ENCODE results near the gene LARP6.
"Not testable (repeated sequence)": the region's sequence is repeated elsewhere in the genome, so short reads cannot be mapped to it uniquely, and the experiment has no call there.

Gene LARP6

DNA sequence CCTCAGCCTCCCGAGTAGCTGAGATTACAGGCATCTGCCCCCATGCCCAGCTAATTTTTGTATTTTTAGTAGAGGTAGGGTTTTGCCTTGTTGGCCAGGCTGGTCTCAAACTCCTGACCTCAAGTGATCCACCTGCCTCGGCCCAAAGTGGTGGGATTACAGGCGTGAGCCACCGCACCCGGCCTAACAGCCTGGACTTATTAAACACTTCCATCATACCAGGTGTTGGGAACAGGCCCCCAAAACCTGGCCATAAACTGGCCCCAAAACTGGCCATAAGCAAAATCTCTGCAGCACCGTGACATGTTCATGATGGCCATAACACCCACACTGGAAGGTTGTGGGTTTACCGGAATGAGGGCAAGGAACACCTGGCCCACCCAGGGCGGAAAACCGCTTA is 49.6 kb downstream of the LARP6 start:
- H3K4me1 ChIP-seq (ENCODE audit: control insufficient read depth, insufficient read depth, low read length) = peaks cover 39% of the 10 kb centered on the region
- H3K9ac ChIP-seq (ENCODE audit: low read length); H3K9me3 ChIP-seq (ENCODE audit: control insufficient read depth, low read length); H3K4me3 ChIP-seq (ENCODE audit: low read length); DNase-seq (ENCODE audit: low read depth); H3K27me3 ChIP-seq (replicated peaks; ENCODE audit: control insufficient read depth, insufficient read depth, low read length); H3K36me3 ChIP-seq (ENCODE audit: control insufficient read depth, insufficient read depth, low read length, severe bottlenecking): not testable (repeated sequence)

DNA sequence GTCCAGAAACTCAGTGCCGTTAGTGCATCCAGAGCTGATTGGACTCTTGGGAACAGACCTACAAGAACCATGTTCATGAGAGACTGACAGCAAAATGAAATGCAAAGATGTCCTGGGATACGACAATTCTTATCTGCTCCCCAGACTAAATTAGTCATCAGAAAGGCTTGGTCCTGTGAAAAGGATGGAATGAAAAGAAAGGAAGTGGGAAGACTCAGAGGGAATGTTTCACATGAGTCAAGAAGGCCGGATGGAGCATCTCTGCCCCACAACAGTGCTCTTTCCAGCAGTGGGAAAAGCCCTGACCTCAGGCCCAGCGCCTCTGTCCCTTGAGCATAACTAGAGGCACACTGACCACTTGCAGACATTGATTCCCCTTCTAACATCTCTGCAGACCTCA is 51.3 kb downstream of the LARP6 start:
- H3K27me3 ChIP-seq (replicated peaks; ENCODE audit: control insufficient read depth, insufficient read depth, low read length) = no peaks in the 10 kb centered on the region
- H3K4me1 ChIP-seq (ENCODE audit: control insufficient read depth, insufficient read depth, low read length) = peaks cover 43% of the 10 kb centered on the region
- H3K9me3 ChIP-seq (ENCODE audit: control insufficient read depth, low read length) = no peaks in the 10 kb centered on the region
- no peak for DNase-seq (ENCODE audit: low read depth)
- peak overlapping the region; percentile 29 for H3K9ac ChIP-seq (ENCODE audit: low read length)
- H3K4me3 ChIP-seq (ENCODE audit: low read length) = no peak overlapping the region
- H3K36me3 ChIP-seq (ENCODE audit: control insufficient read depth, insufficient read depth, low read length, severe bottlenecking) = no peaks in the 10 kb centered on the region

DNA sequence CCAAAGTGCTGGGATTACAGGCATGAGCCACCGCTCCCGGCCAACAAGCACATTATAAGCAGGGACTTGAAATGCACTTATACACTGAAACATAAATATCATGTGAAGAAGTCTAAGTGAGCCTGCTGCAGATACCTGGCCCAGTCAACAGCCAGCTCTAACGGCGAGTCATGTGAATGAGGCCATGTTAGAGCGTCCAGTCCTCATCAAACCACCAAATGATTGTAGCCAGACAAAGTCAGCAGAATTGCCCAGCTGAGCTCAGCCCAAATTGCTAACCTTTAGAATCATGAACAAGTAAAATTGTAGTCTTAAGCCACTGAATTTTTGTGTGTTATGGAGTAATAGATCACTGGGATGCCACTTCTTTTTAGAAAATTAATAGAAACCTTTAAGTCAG is 52.8 kb downstream of the LARP6 start:
- no peaks in the 10 kb centered on the region for H3K9me3 ChIP-seq (ENCODE audit: control insufficient read depth, low read length)
- H3K27me3 ChIP-seq (replicated peaks; ENCODE audit: control insufficient read depth, insufficient read depth, low read length) = no peaks in the 10 kb centered on the region
- H3K4me3 ChIP-seq (ENCODE audit: low read length) = no peak overlapping the region
- H3K9ac ChIP-seq (ENCODE audit: low read length) = no peak overlapping the region
- DNase-seq (ENCODE audit: low read depth) = no peak
- H3K4me1 ChIP-seq (ENCODE audit: control insufficient read depth, insufficient read depth, low read length) = peaks cover 42% of the 10 kb centered on the region
- H3K36me3 ChIP-seq (ENCODE audit: control insufficient read depth, insufficient read depth, low read length, severe bottlenecking) = no peaks in the 10 kb centered on the region

DNA sequence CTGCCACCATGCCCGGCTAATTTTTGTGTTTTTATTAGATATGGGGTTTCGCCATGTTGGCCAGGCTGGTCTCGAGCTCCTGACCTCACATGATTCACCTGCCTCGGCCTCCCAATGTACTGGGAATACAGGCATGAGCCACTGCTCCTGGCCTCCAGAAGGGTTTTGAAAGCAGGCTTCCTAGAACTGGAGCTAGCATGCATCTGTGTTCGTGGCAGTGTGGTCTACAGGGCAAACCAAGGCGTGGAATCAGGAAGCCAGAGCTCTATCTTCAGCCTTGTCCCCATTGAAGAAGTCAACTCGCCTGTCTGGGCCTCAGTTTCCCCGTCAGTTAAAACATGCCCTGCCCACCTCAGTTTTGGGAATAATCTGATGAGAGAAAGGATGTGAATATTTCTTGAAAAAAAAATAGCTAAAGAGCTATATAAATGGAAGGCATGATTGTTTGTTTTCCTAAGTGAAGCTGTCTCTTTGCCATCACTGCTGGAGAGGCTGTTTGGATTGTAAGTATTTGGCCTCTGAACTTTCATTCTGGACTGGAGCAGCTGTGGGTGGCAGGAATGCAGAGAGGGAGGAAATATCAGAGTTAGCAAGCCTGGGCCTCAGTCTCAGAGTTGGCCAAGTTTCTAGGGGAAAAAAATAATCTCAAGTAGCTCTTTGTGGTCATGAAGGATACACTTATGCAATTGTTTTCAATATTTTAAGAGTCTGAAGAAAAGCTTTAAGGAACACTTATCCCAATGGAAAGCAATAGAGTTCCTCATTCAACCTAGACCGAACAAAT is 54.1 kb downstream of the LARP6 start:
- Histone ChIP-seq H3K27me3 (replicated peaks; ENCODE audit: control insufficient read depth, insufficient read depth, low read length) (no peaks in the 10 kb centered on the region), H3K4me3 (ENCODE audit: low read length) (peak overlapping the region; percentile 20), H3K36me3 (ENCODE audit: control insufficient read depth, insufficient read depth, low read length, severe bottlenecking) (no peaks in the 10 kb centered on the region), H3K9me3 (ENCODE audit: control insufficient read depth, low read length) (no peaks in the 10 kb centered on the region), H3K4me1 (ENCODE audit: control insufficient read depth, insufficient read depth, low read length) (peaks cover 50% of the 10 kb centered on the region), H3K9ac (ENCODE audit: low read length) (peak overlapping the region; percentile 68)
- peak; percentile 97 for DNase-seq (ENCODE audit: low read depth)

DNA sequence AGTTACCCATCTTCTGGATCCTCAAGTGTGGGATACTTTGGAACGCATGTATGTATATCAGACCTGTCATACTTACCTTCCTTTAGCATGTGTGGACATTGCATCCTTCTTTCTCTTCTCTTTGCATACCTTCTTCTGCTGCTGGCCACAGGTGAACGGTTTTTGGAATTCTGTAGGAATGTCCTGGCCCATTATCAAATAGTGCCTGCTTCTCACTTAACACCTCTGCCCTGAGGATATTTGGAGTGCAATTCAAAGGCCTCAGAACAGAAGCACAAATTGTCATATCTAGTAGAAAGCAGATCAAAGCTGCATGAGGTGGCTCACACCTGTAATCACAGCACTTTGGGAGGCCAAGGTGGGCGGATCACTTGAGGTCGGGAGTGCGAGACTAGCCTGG is 56.5 kb downstream of the LARP6 start:
- DNase-seq (ENCODE audit: low read depth) = no peak
- H3K9me3 ChIP-seq (ENCODE audit: control insufficient read depth, low read length) = no peaks in the 10 kb centered on the region
- no peaks in the 10 kb centered on the region for H3K36me3 ChIP-seq (ENCODE audit: control insufficient read depth, insufficient read depth, low read length, severe bottlenecking)
- H3K9ac ChIP-seq (ENCODE audit: low read length) = no peak overlapping the region
- H3K4me3 ChIP-seq (ENCODE audit: low read length) = no peak overlapping the region
- H3K27me3 ChIP-seq (replicated peaks; ENCODE audit: control insufficient read depth, insufficient read depth, low read length) = no peaks in the 10 kb centered on the region
- H3K4me1 ChIP-seq (ENCODE audit: control insufficient read depth, insufficient read depth, low read length) = peaks cover 64% of the 10 kb centered on the region

DNA sequence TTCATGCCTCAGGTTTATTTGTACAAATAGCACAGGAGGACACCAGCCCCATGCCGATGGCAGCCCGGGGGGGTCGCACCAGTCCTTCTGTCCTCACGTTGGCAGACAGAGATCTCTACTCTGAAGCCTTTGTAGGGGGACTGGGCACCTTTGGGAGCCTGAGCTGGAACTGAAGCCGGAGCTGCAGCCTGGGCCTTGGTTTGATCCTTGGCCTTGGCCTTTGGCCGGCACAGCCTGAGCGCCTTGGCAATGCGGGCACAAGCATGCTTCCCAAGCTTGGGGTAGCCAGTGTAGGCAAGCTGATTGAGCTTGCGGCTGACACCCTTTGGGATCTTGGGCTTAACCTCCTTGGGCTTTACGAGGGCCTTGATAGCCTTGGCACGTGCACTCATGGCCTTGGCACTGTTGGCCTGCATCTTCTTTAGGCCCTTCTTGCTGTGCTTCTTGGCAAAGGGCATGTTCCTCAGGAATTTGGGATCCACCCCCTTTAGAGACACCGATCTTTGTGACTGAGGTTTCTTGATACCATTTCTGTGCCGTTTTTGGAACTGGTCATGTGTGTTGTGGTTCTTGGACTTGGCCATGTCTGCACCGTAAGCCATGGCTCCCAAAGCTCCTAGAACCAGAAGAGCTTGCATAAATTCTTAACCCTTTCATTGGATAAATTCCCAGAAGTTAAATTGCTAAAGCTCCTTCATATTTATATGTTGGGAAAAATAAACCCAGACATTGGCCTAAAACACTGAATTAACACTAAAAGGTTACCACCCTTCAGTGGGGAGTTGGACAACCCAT is 57.2 kb downstream of the LARP6 start:
- Histone ChIP-seq H3K9me3 (ENCODE audit: control insufficient read depth, low read length) (no peaks in the 10 kb centered on the region), H3K27me3 (replicated peaks; ENCODE audit: control insufficient read depth, insufficient read depth, low read length) (no peaks in the 10 kb centered on the region), H3K9ac (ENCODE audit: low read length) (no peak overlapping the region), H3K36me3 (ENCODE audit: control insufficient read depth, insufficient read depth, low read length, severe bottlenecking) (no peaks in the 10 kb centered on the region), H3K4me3 (ENCODE audit: low read length) (no peak overlapping the region), H3K4me1 (ENCODE audit: control insufficient read depth, insufficient read depth, low read length) (peaks cover 66% of the 10 kb centered on the region)
- no peak for DNase-seq (ENCODE audit: low read depth)

DNA sequence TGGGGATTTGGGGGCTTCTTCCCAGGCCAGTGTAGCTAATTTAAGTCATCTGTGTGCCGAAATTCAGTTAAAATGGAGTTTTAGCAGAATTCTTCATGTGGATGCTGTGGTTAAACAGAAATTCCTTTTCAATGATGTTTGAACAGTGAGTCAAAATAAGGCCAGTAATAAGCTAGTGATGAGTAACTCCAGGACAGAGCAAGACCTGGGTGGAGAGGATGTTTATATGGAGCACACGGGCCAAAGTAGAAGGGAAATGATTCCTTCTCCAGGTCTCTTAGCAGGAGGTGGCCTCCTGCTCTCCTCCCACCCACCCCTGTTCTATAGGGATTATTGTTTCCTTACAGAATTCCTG is 58.7 kb downstream of the LARP6 start:
- peak; percentile 93 for DNase-seq (ENCODE audit: low read depth)

DNA sequence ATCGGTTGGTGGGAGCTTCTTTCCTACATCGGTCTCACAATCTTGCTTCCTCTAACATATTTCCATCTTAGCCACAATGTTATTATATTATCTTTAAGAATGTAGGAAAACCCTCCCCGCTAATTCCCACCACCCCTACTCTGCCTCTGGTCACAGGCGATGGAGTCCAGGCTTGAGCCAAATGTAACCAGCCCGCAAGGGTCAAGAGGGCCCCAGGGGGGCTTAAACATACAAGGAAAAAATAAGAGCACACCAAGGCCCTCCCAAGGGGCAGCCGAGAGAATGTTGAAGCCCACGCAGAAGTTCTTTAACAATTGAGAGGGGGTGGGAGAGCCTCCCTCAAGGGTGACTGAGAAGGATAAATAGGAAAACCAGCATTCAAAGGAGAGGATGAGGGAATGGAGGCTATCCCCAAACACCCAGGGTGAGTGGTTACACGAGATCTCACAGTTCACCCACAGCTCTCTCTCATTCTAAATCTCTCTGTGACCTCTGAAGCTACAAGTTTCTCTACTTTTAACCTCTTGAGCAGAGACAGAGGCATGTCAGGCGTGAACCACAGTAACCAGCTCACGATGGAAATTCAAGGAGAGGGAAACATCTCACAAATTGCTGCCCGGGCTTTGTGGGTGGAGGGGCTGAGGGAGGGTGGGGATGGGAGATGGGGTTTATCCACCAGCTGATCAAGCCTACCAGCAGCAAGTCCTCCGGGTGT is 59.2 kb downstream of the LARP6 start:
- H3K27me3 ChIP-seq (replicated peaks; ENCODE audit: control insufficient read depth, insufficient read depth, low read length) = no peaks in the 10 kb centered on the region
- no peaks in the 10 kb centered on the region for H3K9me3 ChIP-seq (ENCODE audit: control insufficient read depth, low read length)
- H3K36me3 ChIP-seq (ENCODE audit: control insufficient read depth, insufficient read depth, low read length, severe bottlenecking) = no peaks in the 10 kb centered on the region
- peaks cover 55% of the 10 kb centered on the region for H3K4me1 ChIP-seq (ENCODE audit: control insufficient read depth, insufficient read depth, low read length)
- peak overlapping the region; percentile 61 for H3K4me3 ChIP-seq (ENCODE audit: low read length)
- peak; percentile 63 for DNase-seq (ENCODE audit: low read depth)
- H3K9ac ChIP-seq (ENCODE audit: low read length) = peak overlapping the region; percentile 83

More for the DNA sequence above, 58.7 kb downstream of the LARP6 start:
- Histone ChIP-seq H3K4me3 (ENCODE audit: low read length) (peak overlapping the region; percentile 61), H3K4me1 (ENCODE audit: control insufficient read depth, insufficient read depth, low read length) (peaks cover 58% of the 10 kb centered on the region), H3K9ac (ENCODE audit: low read length) (peak overlapping the region; percentile 83), H3K36me3 (ENCODE audit: control insufficient read depth, insufficient read depth, low read length, severe bottlenecking) (no peaks in the 10 kb centered on the region), H3K9me3 (ENCODE audit: control insufficient read depth, low read length) (no peaks in the 10 kb centered on the region), H3K27me3 (replicated peaks; ENCODE audit: control insufficient read depth, insufficient read depth, low read length) (no peaks in the 10 kb centered on the region)

DNA sequence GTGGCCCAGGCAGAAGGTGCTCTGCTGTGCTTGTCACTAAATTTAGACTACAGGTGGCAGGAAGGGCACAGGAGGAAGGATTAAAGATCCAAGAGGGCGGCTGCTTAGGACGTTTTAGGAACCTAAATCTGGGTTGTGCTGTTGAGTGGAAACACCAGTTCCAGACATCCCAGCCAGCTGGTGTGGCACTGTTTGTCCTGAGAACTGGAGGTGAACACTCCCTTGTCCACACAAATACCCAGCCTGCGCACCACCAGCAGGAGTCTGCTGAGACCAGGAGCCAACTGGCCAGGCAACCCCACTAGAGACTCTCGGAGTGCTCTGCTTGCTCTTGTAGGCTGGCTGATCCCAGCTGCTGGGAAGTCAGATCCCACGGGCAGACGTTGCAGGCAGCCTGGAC is 60.3 kb downstream of the LARP6 start:
- Histone ChIP-seq H3K27me3 (replicated peaks; ENCODE audit: control insufficient read depth, insufficient read depth, low read length) (no peaks in the 10 kb centered on the region), H3K4me1 (ENCODE audit: control insufficient read depth, insufficient read depth, low read length) (peaks cover 45% of the 10 kb centered on the region), H3K36me3 (ENCODE audit: control insufficient read depth, insufficient read depth, low read length, severe bottlenecking) (no peaks in the 10 kb centered on the region), H3K9me3 (ENCODE audit: control insufficient read depth, low read length) (no peaks in the 10 kb centered on the region), H3K9ac (ENCODE audit: low read length) (peak overlapping the region; percentile 83), H3K4me3 (ENCODE audit: low read length) (no peak overlapping the region)
- DNase-seq (ENCODE audit: low read depth) = no peak

DNA sequence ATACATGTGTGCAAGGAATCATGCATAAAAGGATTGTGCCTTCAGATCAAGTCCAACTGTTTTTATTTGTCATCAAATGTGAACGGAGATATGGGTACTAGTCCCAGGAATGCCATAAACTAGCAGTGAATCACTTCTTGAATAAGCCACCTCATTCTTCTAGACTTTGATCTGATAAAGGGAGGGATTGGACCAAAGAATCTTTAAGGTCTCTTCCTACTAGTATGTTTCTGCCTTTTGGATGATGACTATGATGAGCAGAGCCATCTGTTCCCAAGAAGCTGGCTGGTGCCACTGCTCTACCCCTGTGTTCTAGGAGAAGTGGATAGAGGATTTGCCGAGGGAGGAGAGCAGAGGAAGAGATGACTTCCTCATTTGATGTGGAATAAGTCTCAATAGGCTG is 61.8 kb downstream of the LARP6 start:
- Histone ChIP-seq H3K36me3 (ENCODE audit: control insufficient read depth, insufficient read depth, low read length, severe bottlenecking) (no peaks in the 10 kb centered on the region), H3K27me3 (replicated peaks; ENCODE audit: control insufficient read depth, insufficient read depth, low read length) (no peaks in the 10 kb centered on the region), H3K9ac (ENCODE audit: low read length) (no peak overlapping the region), H3K4me3 (ENCODE audit: low read length) (no peak overlapping the region), H3K4me1 (ENCODE audit: control insufficient read depth, insufficient read depth, low read length) (peaks cover 50% of the 10 kb centered on the region), H3K9me3 (ENCODE audit: control insufficient read depth, low read length) (no peaks in the 10 kb centered on the region)
- peak; percentile 73 for DNase-seq (ENCODE audit: low read depth)

DNA sequence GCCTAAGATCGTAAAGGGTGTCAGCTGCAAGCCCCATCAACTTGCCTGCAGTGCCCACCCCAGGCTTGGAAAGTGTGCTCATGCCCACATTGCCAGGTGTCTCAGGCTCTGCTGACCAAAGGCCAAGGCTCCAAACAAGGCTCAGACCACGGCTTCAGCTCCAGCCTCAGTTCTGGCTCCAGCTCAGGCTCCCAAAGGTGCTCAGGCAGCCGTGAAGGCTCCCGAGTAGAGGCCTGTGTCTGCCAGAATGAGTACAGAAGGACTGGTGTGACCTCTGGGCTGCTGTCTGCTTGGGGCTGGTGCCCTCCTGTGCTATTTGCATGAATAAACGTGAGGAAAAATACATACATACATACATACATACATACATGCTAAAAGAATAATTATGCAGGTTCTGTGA is 62.7 kb downstream of the LARP6 start:
- H3K4me3 ChIP-seq (ENCODE audit: low read length) = no peak overlapping the region
- peaks cover 46% of the 10 kb centered on the region for H3K4me1 ChIP-seq (ENCODE audit: control insufficient read depth, insufficient read depth, low read length)
- no peaks in the 10 kb centered on the region for H3K27me3 ChIP-seq (replicated peaks; ENCODE audit: control insufficient read depth, insufficient read depth, low read length)
- no peak overlapping the region for H3K9ac ChIP-seq (ENCODE audit: low read length)
- no peaks in the 10 kb centered on the region for H3K9me3 ChIP-seq (ENCODE audit: control insufficient read depth, low read length)
- no peaks in the 10 kb centered on the region for H3K36me3 ChIP-seq (ENCODE audit: control insufficient read depth, insufficient read depth, low read length, severe bottlenecking)
- no peak for DNase-seq (ENCODE audit: low read depth)
